HG02610 (cell line): ENCODE results near the gene EDNRB.
A peak's percentile ranks its signal among the peaks of the same experiment; 100 is the strongest.
"Not testable (repeated sequence)": the region's sequence is repeated elsewhere in the genome, so short reads cannot be mapped to it uniquely, and the experiment has no call there.

Source experiments
- ATAC-seq: cut with Tn5 transposase; IDR thresholded peaks from one replicate; pipeline ENCODE4 v1.9.1; 2021; ENCODE audit warnings: mild to moderate bottlenecking, moderate library complexity; ENCODE audit not compliant: unreplicated experiment

Gene EDNRB

GRCh38 chr13:77918391-77919245, at the start of gene EDNRB:
Gene EDNRB, minus strand, starts transcription at chr13:77918831. Its CDS starts 258 bp downstream, at chr13:77918573.
- no peak for ATAC-seq

- no peak for ATAC-seq
Measured at GRCh38 chr13:77966671-77967070, 48.0 kb upstream of the EDNRB start.

- ATAC-seq: no peak
Measured at GRCh38 chr13:77952737-77953136, 34.1 kb upstream of the EDNRB start.

GRCh38 chr13:77952276-77952675, 33.6 kb upstream of the EDNRB start:
- no peak for ATAC-seq

- no peak for ATAC-seq
Measured at GRCh38 chr13:77946522-77946921, 27.9 kb upstream of the EDNRB start.

- ATAC-seq: not testable (repeated sequence)
Measured at GRCh38 chr13:77935063-77935462, 16.4 kb upstream of the EDNRB start.

GRCh38 chr13:77930430-77930829, 11.8 kb upstream of the EDNRB start:
- ATAC-seq: no peak

GRCh38 chr13:77928909-77929308, 10.3 kb upstream of the EDNRB start:
- peak; percentile 94 for ATAC-seq

- ATAC-seq: no peak
Measured at GRCh38 chr13:77925616-77926015, 7.0 kb upstream of the EDNRB start.

- ATAC-seq: no peak
Measured at GRCh38 chr13:77919921-77920294, 1.3 kb upstream of the EDNRB start.

- ATAC-seq: no peak
Measured at GRCh38 chr13:77919246-77919920, 752 bp upstream of the EDNRB start.

GRCh38 chr13:77916488-77916887, 2.1 kb downstream of the EDNRB start:
- no peak for ATAC-seq

GRCh38 chr13:77915686-77916085, 2.9 kb downstream of the EDNRB start:
- ATAC-seq: no peak

GRCh38 chr13:77913003-77913402, 5.6 kb downstream of the EDNRB start:
- no peak for ATAC-seq

- no peak for ATAC-seq
Measured at GRCh38 chr13:77911751-77912150, 6.9 kb downstream of the EDNRB start.

- no peak for ATAC-seq
Measured at GRCh38 chr13:77909827-77910226, 8.8 kb downstream of the EDNRB start.

GRCh38 chr13:77908531-77908930, 10.1 kb downstream of the EDNRB start:
- no peak for ATAC-seq

GRCh38 chr13:77907666-77908341, 10.8 kb downstream of the EDNRB start:
- no peak for ATAC-seq

- ATAC-seq: no peak
Measured at GRCh38 chr13:77904031-77904430, 14.6 kb downstream of the EDNRB start.

- no peak for ATAC-seq
Measured at GRCh38 chr13:77903435-77903834, 15.2 kb downstream of the EDNRB start.

GRCh38 chr13:77902319-77902963, 16.2 kb downstream of the EDNRB start:
- no peak for ATAC-seq
